Ishikawa (cell line): ENCODE results near the gene KDM2A.

Experiments used
- CEBPB ChIP-seq: IDR thresholded peaks from 2 replicates; pipeline ENCODE4 v1.6.1; 2012
- CREB1 ChIP-seq: IDR thresholded peaks from 2 replicates; pipeline ENCODE4 v1.6.1; 2012; ENCODE audit warnings: low read depth
- EGR1 ChIP-seq: IDR thresholded peaks from 2 replicates; pipeline ENCODE4 v1.6.1; 2012
- EP300 ChIP-seq: IDR thresholded peaks from 2 replicates; pipeline ENCODE4 v1.6.1; 2012; ENCODE audit warnings: borderline replicate concordance
- FOXM1 ChIP-seq: IDR thresholded peaks from 2 replicates; pipeline ENCODE4 v1.6.1; 2012; ENCODE audit warnings: low read depth, borderline replicate concordance
- MAX ChIP-seq: IDR thresholded peaks from 2 replicates; pipeline ENCODE4 v1.6.1; 2012
- NFIC ChIP-seq: IDR thresholded peaks from 2 replicates; pipeline ENCODE4 v1.6.1; 2012
- RAD21 ChIP-seq: IDR thresholded peaks from 2 replicates; pipeline ENCODE4 v1.6.1; 2012; ENCODE audit warnings: low read depth
- TAF1 ChIP-seq: IDR thresholded peaks from 2 replicates; pipeline ENCODE4 v1.6.1; 2012; ENCODE audit warnings: low read depth, mild to moderate bottlenecking
- TCF12 ChIP-seq: IDR thresholded peaks from 2 replicates; pipeline ENCODE4 v1.6.1; 2012; ENCODE audit warnings: low read depth
- TEAD4 ChIP-seq: IDR thresholded peaks from 2 replicates; pipeline ENCODE4 v1.6.1; 2012
- YY1 ChIP-seq: IDR thresholded peaks from 2 replicates; pipeline ENCODE4 v1.6.1; 2012; ENCODE audit warnings: low read depth
- ZBTB7A ChIP-seq: IDR thresholded peaks from 2 replicates; pipeline ENCODE4 v1.6.1; 2012; ENCODE audit warnings: low read depth
- TF ChIP-seq, protein P1 (sequence below): IDR thresholded peaks from 2 replicates; pipeline ENCODE4 v1.6.1; 2012; ENCODE audit warnings: low read depth, mild to moderate bottlenecking
- TF ChIP-seq, protein P2 (sequence below): IDR thresholded peaks from 2 replicates; pipeline ENCODE4 v1.6.1; 2012

The KDM2A gene

DNA sequence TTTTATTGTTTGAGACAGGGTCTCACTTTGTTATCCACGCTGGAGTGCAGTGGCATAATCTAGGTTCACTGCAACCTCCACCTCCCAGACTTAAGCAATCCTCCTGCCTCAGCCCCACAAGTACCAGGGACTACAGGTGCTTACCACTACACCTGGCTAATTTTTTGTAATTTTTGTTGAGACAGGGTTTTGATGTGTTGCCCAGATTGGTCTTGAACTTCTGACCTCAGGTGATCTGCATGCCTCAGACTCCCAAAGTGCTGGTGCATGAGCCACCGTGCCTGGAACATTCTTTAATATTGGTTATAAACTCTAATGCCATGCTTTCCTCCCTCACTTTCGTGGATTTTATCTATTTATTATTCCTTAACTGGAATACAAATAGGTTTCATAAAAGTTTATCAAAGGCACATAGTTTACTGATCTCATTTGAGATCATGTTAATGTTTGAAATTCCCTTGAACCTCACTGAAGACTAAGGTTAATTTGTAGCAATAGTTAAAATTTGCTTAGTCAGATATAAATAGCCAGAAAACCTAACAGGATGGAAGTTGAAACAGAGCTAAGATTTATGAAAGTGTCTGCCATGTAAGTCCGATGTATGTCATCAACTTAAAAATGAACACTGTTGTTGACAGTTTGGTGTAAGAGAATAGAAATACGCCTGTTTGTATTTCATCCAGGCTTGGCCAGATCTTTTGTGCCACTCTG is 27.6 kb downstream of the KDM2A start:
- TF ChIP-seq, protein P1, sequence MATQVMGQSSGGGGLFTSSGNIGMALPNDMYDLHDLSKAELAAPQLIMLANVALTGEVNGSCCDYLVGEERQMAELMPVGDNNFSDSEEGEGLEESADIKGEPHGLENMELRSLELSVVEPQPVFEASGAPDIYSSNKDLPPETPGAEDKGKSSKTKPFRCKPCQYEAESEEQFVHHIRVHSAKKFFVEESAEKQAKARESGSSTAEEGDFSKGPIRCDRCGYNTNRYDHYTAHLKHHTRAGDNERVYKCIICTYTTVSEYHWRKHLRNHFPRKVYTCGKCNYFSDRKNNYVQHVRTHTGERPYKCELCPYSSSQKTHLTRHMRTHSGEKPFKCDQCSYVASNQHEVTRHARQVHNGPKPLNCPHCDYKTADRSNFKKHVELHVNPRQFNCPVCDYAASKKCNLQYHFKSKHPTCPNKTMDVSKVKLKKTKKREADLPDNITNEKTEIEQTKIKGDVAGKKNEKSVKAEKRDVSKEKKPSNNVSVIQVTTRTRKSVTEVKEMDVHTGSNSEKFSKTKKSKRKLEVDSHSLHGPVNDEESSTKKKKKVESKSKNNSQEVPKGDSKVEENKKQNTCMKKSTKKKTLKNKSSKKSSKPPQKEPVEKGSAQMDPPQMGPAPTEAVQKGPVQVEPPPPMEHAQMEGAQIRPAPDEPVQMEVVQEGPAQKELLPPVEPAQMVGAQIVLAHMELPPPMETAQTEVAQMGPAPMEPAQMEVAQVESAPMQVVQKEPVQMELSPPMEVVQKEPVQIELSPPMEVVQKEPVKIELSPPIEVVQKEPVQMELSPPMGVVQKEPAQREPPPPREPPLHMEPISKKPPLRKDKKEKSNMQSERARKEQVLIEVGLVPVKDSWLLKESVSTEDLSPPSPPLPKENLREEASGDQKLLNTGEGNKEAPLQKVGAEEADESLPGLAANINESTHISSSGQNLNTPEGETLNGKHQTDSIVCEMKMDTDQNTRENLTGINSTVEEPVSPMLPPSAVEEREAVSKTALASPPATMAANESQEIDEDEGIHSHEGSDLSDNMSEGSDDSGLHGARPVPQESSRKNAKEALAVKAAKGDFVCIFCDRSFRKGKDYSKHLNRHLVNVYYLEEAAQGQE: no peak
- no peak for TF ChIP-seq ZBTB7A
- no peak for TF ChIP-seq FOXM1
- TF ChIP-seq RAD21: no peak
- TF ChIP-seq EGR1: no peak
- TF ChIP-seq TAF1: no peak
- no peak for TF ChIP-seq MAX
- no peak for TF ChIP-seq TEAD4
- TF ChIP-seq YY1: no peak
- TF ChIP-seq EP300: no peak
- no peak for TF ChIP-seq NFIC
- no peak for TF ChIP-seq CREB1
- TF ChIP-seq, protein P2, sequence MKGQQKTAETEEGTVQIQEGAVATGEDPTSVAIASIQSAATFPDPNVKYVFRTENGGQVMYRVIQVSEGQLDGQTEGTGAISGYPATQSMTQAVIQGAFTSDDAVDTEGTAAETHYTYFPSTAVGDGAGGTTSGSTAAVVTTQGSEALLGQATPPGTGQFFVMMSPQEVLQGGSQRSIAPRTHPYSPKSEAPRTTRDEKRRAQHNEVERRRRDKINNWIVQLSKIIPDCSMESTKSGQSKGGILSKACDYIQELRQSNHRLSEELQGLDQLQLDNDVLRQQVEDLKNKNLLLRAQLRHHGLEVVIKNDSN: no peak
- no peak for TF ChIP-seq TCF12
- TF ChIP-seq CEBPB: no peak

DNA sequence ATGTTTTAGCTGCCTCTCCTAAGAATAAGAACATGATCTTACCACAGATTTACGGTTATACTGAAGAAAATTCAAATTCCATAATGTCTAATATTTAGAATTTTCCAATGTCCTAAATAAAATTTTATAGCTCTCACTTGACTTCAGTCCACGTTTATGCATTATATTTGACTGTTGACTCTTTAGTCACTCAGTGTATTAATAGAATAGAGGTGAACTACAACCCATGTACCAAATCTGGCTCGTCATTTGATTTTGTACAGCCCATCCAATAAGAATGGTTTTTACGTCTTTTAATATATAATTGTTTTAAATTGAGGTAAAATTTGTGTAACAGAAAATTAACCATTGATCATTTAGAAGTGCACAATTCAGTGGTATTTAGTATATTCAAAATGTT is 34.9 kb downstream of the KDM2A start:
- no peak for TF ChIP-seq ZBTB7A

DNA sequence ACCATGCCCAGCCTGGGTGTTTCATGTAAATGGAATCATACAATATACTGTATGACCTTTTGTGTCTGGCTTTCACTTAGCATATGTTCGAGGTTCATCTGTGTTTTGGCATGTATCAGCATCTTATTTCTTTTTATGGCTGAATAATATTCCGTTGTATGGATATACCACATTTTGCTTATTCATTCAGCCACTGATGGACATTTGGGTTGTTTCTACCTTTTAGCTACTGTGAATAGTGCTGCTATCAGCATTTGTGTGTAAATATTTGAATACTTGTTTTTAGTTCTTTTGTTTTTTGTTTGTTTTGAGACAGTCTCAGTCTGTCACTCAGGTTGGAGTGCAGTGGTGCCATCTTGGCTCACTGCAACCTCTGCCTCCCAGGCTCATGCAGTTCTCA is 35.7 kb downstream of the KDM2A start:
- no peak for TF ChIP-seq EGR1
- TF ChIP-seq, protein P1: no peak

GRCh38 chr11:67157691-67158090 is 38.6 kb downstream of the KDM2A start:
- TF ChIP-seq ZBTB7A (no peak), RAD21 (no peak), TAF1 (no peak), TEAD4 (no peak), FOXM1 (no peak), EP300 (no peak), CREB1 (no peak)
- TF ChIP-seq, protein P2: no peak

GRCh38 chr11:67158221-67158620 is 39.2 kb downstream of the KDM2A start:
- TF ChIP-seq MAX (no peak), RAD21 (no peak), NFIC (no peak), EGR1 (no peak), ZBTB7A (no peak), FOXM1 (no peak), TAF1 (no peak), CREB1 (no peak), CEBPB (no peak), TCF12 (no peak)
- TF ChIP-seq, protein P1: no peak
- TF ChIP-seq, protein P2: no peak
